WERI-Rb-1 (cell line): Measurements from ENCODE around the gene IQGAP2.

ENCODE experiments used
- DNase-seq: peaks from one replicate; pipeline ENCODE4 v3.0.0-alpha.2; 2020
- H3K27ac ChIP-seq: fragments of 250-450 bp; sonication (Bioruptor Pico); 2 replicates; pipeline ENCODE4 v1.5.1; 2020; ENCODE audit warnings: mild to moderate bottlenecking, moderate library complexity
- H3K27me3 ChIP-seq: fragments of 250-450 bp; sonication (Bioruptor Pico); 2 replicates; pipeline ENCODE4 v1.5.1; 2021; ENCODE audit warnings: mild to moderate bottlenecking, low read depth, moderate library complexity; ENCODE audit not compliant: insufficient read depth, severe bottlenecking
- H3K36me3 ChIP-seq: fragments of 250-450 bp; sonication (Bioruptor Pico); 2 replicates; pipeline ENCODE4 v1.5.1; 2020; ENCODE audit warnings: mild to moderate bottlenecking, moderate library complexity
- H3K4me3 ChIP-seq: 2 replicates; pipeline ENCODE4 v1.5.1; 2011; ENCODE audit warnings: low read depth, mild to moderate bottlenecking, control low read depth, low read length
- H3K9me3 ChIP-seq: fragments of 250-450 bp; sonication (Bioruptor Pico); 2 replicates; pipeline ENCODE4 v1.5.1; 2021; ENCODE audit warnings: mild to moderate bottlenecking, moderate library complexity; ENCODE audit not compliant: severe bottlenecking
- TF ChIP-seq, protein P1 (sequence below): IDR thresholded peaks from 2 replicates; pipeline ENCODE4 v1.5.1; 2011; ENCODE audit warnings: low read depth, mild to moderate bottlenecking, control low read depth, inconsistent platforms, low read length

The IQGAP2 gene

GRCh38 chr5:76657091-76657490 is 254.0 kb downstream of the IQGAP2 start:
- no peaks in the 10 kb centered on the region for H3K36me3 ChIP-seq
- no peaks in the 10 kb centered on the region for H3K27me3 ChIP-seq
- TF ChIP-seq, protein P1, sequence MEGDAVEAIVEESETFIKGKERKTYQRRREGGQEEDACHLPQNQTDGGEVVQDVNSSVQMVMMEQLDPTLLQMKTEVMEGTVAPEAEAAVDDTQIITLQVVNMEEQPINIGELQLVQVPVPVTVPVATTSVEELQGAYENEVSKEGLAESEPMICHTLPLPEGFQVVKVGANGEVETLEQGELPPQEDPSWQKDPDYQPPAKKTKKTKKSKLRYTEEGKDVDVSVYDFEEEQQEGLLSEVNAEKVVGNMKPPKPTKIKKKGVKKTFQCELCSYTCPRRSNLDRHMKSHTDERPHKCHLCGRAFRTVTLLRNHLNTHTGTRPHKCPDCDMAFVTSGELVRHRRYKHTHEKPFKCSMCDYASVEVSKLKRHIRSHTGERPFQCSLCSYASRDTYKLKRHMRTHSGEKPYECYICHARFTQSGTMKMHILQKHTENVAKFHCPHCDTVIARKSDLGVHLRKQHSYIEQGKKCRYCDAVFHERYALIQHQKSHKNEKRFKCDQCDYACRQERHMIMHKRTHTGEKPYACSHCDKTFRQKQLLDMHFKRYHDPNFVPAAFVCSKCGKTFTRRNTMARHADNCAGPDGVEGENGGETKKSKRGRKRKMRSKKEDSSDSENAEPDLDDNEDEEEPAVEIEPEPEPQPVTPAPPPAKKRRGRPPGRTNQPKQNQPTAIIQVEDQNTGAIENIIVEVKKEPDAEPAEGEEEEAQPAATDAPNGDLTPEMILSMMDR = no peak
- no peak overlapping the region for H3K4me3 ChIP-seq
- no peaks in the 10 kb centered on the region for H3K9me3 ChIP-seq
- DNase-seq = no peak
- H3K27ac ChIP-seq = no peak overlapping the region

DNA sequence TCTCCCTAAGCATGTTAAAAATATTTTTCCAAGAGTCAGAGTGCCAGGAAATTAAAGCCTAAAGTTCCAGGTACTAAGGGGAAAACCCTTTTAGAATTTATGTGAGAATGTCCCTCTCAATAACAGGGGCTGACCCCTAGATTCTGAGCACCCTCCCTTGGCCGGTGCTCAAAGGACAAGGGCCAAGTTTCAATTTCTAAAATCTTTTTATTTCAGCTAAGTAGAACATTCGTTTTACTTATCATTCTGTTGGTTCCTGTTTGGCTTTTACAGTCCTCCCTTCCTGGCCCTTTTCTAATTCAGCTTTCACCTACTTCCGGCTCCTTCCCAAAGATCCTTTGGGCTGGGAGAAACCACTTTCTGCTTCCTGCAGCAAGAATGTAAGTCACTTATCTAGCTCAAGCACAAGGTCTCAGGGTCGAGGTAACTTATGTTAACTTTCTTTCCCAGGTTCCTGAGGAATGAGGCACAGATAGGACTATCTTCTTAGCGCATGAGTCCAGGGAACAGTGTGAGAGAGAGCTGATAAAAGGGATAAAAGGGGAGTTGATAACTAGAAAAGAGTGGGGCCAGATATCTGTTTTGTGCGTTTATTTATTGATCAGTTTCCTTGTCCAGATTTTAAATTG is 254.7 kb downstream of the IQGAP2 start:
- H3K27ac ChIP-seq = no peak overlapping the region
- H3K9me3 ChIP-seq = no peaks in the 10 kb centered on the region
- no peak for DNase-seq
- H3K4me3 ChIP-seq = no peak overlapping the region
- TF ChIP-seq, protein P1 = no peak
- H3K27me3 ChIP-seq = no peaks in the 10 kb centered on the region
- no peaks in the 10 kb centered on the region for H3K36me3 ChIP-seq

DNA sequence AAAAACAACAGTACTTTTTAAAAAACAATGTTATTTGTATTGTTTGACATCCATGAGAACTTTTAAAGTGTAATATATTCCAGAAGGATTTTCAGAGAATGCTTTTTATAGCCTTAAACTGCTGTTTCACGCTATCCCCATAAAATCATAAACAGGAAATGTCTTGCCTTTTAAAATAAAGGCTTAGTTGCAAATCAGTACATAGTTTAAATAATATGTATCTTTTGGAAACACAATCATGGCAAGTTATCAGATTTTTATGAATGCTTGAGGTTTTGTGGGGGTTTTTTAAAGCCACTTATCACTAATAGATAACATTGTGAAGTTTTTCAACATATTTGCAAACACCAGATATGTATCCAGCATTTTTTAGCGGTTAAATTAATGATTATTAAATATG is 257.3 kb downstream of the IQGAP2 start:
- TF ChIP-seq, protein P1 = no peak

DNA sequence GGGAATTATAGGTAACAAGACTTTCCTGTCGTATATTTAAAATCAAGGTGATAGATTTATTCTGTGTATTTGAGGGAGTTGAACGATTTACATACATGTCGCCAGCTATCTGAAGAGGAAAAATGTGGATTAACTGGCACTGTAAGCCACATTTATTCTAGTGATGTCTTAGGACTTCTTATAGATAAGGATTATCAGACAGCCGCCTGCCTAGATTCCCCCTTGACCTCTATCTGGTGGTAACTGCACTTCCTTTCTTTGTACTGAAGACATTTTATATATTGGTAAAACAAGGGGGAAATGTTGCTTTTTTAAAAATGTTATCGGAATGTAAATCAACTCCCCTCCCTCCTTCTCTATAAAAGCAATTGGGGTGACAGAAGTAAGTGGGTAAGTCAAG is 259.4 kb downstream of the IQGAP2 start:
- Histone ChIP-seq H3K4me3 (no peak overlapping the region), H3K9me3 (no peaks in the 10 kb centered on the region), H3K27ac (no peak overlapping the region), H3K27me3 (no peaks in the 10 kb centered on the region), H3K36me3 (peaks cover 3% of the 10 kb centered on the region; the same call in 1 of the 2 replicates)
- no peak for DNase-seq
- TF ChIP-seq, protein P1 = no peak

More for the DNA sequence above, 257.3 kb downstream of the IQGAP2 start:
- H3K4me3 ChIP-seq = no peak overlapping the region
- DNase-seq = no peak
- H3K27ac ChIP-seq = no peak overlapping the region
- H3K9me3 ChIP-seq = no peaks in the 10 kb centered on the region
- no peaks in the 10 kb centered on the region for H3K27me3 ChIP-seq
- peaks cover 3% of the 10 kb centered on the region; the same call in 1 of the 2 replicates for H3K36me3 ChIP-seq

- TF ChIP-seq, protein P1 = no peak
- H3K27ac ChIP-seq = no peak overlapping the region
- H3K9me3 ChIP-seq = no peaks in the 10 kb centered on the region
- peaks cover 3% of the 10 kb centered on the region; the same call in 1 of the 2 replicates for H3K36me3 ChIP-seq
- H3K27me3 ChIP-seq = no peaks in the 10 kb centered on the region
- no peak overlapping the region for H3K4me3 ChIP-seq
- DNase-seq = no peak
Observed at GRCh38 chr5:76663573-76663972, 260.5 kb downstream of the IQGAP2 start.

DNA sequence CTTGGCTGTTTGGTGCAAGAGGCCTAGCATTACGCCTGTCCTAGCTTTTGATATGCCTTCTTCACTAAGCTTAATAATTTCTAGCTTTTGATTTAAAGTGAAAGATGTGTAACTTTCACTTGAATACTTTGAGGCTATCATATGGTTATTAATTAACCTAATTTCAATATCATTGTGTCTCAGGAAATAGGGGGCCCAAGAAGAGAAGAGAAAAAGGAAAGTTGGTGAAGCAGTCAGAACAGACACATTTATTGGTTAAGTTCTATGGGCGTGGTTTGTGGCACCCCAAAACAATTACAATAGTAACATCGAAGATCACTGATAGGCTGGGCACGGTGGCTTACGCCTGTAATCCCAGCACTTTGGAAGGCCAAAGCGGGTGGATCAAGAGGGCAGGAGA is 261.0 kb downstream of the IQGAP2 start:
- TF ChIP-seq, protein P1 = no peak
- H3K36me3 ChIP-seq = peaks cover 3% of the 10 kb centered on the region; the same call in 1 of the 2 replicates
- H3K27ac ChIP-seq = no peak overlapping the region
- H3K4me3 ChIP-seq = no peak overlapping the region
- DNase-seq = no peak
- H3K27me3 ChIP-seq = no peaks in the 10 kb centered on the region
- no peaks in the 10 kb centered on the region for H3K9me3 ChIP-seq
